ENCODE data around the gene ARMCX6. TPM values are rescaled to one million over a fixed set of nuclear protein-coding genes. Genes with fewer than 3 reads are reported as not detected.

ARMCX6 gene
- total and polyA plus RNA-seq, 2 of the 4 experiments (the other 2 are of a cell fraction) = 29.0 to 81.3 TPM

GRCh38 chrX:101617211-101618191, at the start of gene ARMCX6 (continued):
- TF ChIP-seq, protein P1, sequence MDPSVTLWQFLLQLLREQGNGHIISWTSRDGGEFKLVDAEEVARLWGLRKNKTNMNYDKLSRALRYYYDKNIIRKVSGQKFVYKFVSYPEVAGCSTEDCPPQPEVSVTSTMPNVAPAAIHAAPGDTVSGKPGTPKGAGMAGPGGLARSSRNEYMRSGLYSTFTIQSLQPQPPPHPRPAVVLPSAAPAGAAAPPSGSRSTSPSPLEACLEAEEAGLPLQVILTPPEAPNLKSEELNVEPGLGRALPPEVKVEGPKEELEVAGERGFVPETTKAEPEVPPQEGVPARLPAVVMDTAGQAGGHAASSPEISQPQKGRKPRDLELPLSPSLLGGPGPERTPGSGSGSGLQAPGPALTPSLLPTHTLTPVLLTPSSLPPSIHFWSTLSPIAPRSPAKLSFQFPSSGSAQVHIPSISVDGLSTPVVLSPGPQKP (IDR thresholded peaks at IDR 0.05; ENCODE audit: borderline replicate concordance, low read depth, low read length) = no peak
- TF ChIP-seq RCOR1 (IDR thresholded peaks at IDR 0.05; ENCODE audit: insufficient replicate concordance, low read length) (no peak), POLR2A (IDR thresholded peaks at IDR 0.05; ENCODE audit: low read depth, low read length) (no peak), MAFK (IDR thresholded peaks at IDR 0.05; ENCODE audit: low read depth, low read length) (no peak)
- TF ChIP-seq, protein P2, sequence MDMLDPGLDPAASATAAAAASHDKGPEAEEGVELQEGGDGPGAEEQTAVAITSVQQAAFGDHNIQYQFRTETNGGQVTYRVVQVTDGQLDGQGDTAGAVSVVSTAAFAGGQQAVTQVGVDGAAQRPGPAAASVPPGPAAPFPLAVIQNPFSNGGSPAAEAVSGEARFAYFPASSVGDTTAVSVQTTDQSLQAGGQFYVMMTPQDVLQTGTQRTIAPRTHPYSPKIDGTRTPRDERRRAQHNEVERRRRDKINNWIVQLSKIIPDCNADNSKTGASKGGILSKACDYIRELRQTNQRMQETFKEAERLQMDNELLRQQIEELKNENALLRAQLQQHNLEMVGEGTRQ (IDR thresholded peaks at IDR 0.05; ENCODE audit: low read depth, low read length) = peak; percentile 94

Measured in IMR-90 (cell line).